ENCODE results near the gene CD72.
"Not testable (repeated sequence)": the region's sequence is repeated elsewhere in the genome, so short reads cannot be mapped to it uniquely, and the experiment has no call there.

Gene CD72

DNA sequence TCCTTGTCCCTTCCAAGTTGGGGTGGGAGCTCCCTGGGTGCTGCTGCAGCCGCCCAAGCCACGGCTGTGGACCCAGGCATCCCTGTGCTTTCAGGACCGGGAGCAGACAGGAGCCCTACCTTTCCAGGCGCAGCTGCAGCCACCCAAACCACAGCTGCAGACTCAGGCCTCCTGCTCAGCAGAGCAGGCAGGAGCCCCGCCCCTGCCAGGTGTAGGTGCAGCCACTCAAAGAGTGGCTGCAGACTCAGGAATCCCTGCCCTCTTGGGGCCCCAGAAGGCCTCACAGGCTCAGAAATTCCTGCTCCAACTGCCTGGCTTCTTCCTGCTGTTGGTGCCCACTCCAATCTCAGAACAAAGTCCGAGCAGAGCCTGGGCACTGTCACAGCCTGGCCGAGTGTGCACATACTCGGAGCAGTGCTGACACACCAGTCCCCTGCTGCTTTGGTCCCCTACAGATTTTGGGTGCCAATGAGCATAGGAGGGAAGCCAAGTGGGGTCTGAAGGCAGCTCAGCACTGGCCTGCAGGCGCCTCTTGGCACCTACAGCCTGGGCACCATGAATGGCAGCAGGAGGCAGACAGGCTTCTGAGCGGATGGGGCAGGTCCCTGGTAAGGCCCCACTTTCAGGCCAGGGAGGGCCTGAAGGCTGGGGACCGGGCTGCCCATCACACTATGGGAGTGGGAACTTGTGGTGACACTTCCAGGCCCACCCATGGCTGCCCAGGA is 19.2 kb downstream of the CD72 start:
- Histone ChIP-seq H3K27ac (ENCODE audit: insufficient read depth in 1 of 2, low read depth in 1 of 2, low read length in 2 of 2, poor library complexity in 1 of 2, severe bottlenecking in 2 of 2) (no peak overlapping the region), H3K27me3 (replicated peaks in 2 of 5; ENCODE audit: control insufficient read depth in 4 of 5, insufficient read depth in 5 of 5, low read length in 4 of 5) (no peaks in the 10 kb centered on the region), H3K36me3 (ENCODE audit: control insufficient read depth in 4 of 4, insufficient read depth in 4 of 4, low read length in 3 of 4) (no peaks in the 10 kb centered on the region), H3K4me1 (ENCODE audit: control extremely low read depth in 1 of 4, control insufficient read depth in 4 of 4, insufficient read depth in 4 of 4, low read length in 3 of 4) (peaks cover 5 to 12% (median 9%) of the 10 kb centered on the region in 4 experiments), H3K4me3 (ENCODE audit: control insufficient read depth in 1 of 7, extremely low read depth in 1 of 7, insufficient read depth in 4 of 7, low read depth in 2 of 7, low read length in 6 of 7) (no peak overlapping the region), H3K9me3 (ENCODE audit: control extremely low read depth in 1 of 5, control insufficient read depth in 4 of 5, insufficient read depth in 2 of 5, low read depth in 1 of 5, low read length in 4 of 5) (peaks cover 0 to 6% (median 5%) of the 10 kb centered on the region in 5 experiments)
- ChIA-PET POLR2A (no interaction called here), CTCF (interaction anchor here (0.7 to 2.1 kb wide), 7 partner anchors 11 to 94 kb away, joined by 3 to 5 read pairs (median 3); no protein-coding TSS in a partner anchor)
- DNase-seq: no peak
- WGBS (ENCODE audit: insufficient coverage): 98% methylated on average over 11 of the region's 11 CpGs

DNA sequence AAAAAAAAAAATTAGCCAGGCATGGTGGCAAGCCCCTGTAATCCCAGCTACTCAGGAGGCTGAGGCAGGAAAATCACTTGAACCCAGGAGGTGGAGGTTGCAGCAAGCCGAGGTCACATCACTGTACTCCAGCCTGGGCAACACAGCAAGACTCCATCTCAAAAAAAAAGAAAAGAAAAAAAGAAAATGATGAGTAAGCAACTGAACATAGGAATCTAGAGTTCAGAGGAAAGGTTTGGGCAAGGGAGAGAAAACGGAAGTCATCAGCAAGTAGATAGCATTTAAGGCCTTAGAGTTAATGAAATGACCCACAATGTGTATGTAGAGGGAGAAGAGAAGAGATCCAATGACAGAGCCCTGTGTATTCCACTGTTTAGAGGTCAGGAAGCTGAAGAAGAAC is 21.3 kb downstream of the CD72 start:
- H3K36me3 ChIP-seq (ENCODE audit: control insufficient read depth in 4 of 4, insufficient read depth in 4 of 4, low read length in 3 of 4); H3K4me1 ChIP-seq (ENCODE audit: control extremely low read depth in 1 of 4, control insufficient read depth in 4 of 4, insufficient read depth in 4 of 4, low read length in 3 of 4); POLR2A ChIA-PET; CTCF ChIA-PET; DNase-seq; H3K27ac ChIP-seq (ENCODE audit: insufficient read depth in 1 of 2, low read depth in 1 of 2, low read length in 2 of 2, poor library complexity in 1 of 2, severe bottlenecking in 2 of 2); H3K4me3 ChIP-seq (ENCODE audit: control insufficient read depth in 1 of 7, extremely low read depth in 1 of 7, insufficient read depth in 4 of 7, low read depth in 2 of 7, low read length in 6 of 7); H3K27me3 ChIP-seq (replicated peaks in 2 of 5; ENCODE audit: control insufficient read depth in 4 of 5, insufficient read depth in 5 of 5, low read length in 4 of 5): not testable (repeated sequence)
- peaks cover 0 to 24% (median 12%) of the 10 kb centered on the region in 5 experiments for H3K9me3 ChIP-seq (ENCODE audit: control extremely low read depth in 1 of 5, control insufficient read depth in 4 of 5, insufficient read depth in 2 of 5, low read depth in 1 of 5, low read length in 4 of 5)
- WGBS (ENCODE audit: insufficient coverage): 100% methylated on average over 1 of the region's 2 CpGs

DNA sequence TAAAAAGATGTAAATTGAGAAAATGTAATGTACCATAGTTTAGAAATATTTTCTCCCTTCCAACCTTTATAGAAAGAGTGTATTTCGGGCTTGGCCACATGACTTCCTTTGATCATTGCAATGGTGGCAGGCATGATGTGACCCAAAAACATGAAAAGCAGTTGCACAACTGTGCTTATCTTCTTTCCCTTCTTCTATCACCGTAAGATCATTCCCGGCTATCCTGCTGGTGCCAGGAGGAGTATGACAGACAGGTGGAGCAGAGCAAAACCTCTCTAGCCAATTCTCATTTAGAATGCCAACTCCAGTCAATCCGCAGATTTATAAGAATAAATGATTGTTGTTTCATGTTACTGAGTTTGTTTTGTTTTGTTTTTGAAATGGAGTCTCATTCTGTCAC is 23.7 kb downstream of the CD72 start:
- ChIA-PET POLR2A (no interaction called here), CTCF (no interaction called here)
- no peak for DNase-seq
- Histone ChIP-seq H3K4me1 (ENCODE audit: control extremely low read depth in 1 of 4, control insufficient read depth in 4 of 4, insufficient read depth in 4 of 4, low read length in 3 of 4) (no peaks in the 10 kb centered on the region), H3K27ac (ENCODE audit: insufficient read depth in 1 of 2, low read depth in 1 of 2, low read length in 2 of 2, poor library complexity in 1 of 2, severe bottlenecking in 2 of 2) (no peak overlapping the region), H3K27me3 (replicated peaks in 2 of 5; ENCODE audit: control insufficient read depth in 4 of 5, insufficient read depth in 5 of 5, low read length in 4 of 5) (no peaks in the 10 kb centered on the region), H3K9me3 (ENCODE audit: control extremely low read depth in 1 of 5, control insufficient read depth in 4 of 5, insufficient read depth in 2 of 5, low read depth in 1 of 5, low read length in 4 of 5) (peaks cover 0 to 26% (median 13%) of the 10 kb centered on the region in 5 experiments), H3K36me3 (ENCODE audit: control insufficient read depth in 4 of 4, insufficient read depth in 4 of 4, low read length in 3 of 4) (no peaks in the 10 kb centered on the region), H3K4me3 (ENCODE audit: control insufficient read depth in 1 of 7, extremely low read depth in 1 of 7, insufficient read depth in 4 of 7, low read depth in 2 of 7, low read length in 6 of 7) (no peak overlapping the region)
- 100% methylated on average over 1 of the region's 4 CpGs for WGBS (ENCODE audit: insufficient coverage)

DNA sequence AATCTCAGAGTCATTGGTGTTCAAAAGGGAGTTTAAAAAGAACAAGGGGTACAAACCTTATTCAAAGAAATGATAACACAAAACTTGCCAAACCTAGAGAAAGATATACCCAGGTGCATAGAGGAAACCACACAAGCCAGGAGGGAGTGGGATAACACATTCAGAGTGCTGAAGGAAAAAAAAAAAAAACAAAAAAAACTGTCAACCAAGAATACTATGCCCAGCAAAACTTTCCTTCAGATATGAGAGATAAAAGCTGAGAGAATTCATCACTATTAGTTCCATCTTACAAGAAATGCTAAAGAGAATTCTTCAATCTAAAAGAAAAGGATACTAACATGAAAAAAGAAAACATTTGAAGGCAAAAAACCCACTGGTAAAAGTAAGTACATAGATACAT is 24.6 kb downstream of the CD72 start:
- Histone ChIP-seq H3K27me3 (replicated peaks in 2 of 5; ENCODE audit: control insufficient read depth in 4 of 5, insufficient read depth in 5 of 5, low read length in 4 of 5) (no peaks in the 10 kb centered on the region), H3K4me1 (ENCODE audit: control extremely low read depth in 1 of 4, control insufficient read depth in 4 of 4, insufficient read depth in 4 of 4, low read length in 3 of 4) (no peaks in the 10 kb centered on the region), H3K27ac (ENCODE audit: insufficient read depth in 1 of 2, low read depth in 1 of 2, low read length in 2 of 2, poor library complexity in 1 of 2, severe bottlenecking in 2 of 2) (no peak overlapping the region), H3K4me3 (ENCODE audit: control insufficient read depth in 1 of 7, extremely low read depth in 1 of 7, insufficient read depth in 4 of 7, low read depth in 2 of 7, low read length in 6 of 7) (no peak overlapping the region), H3K36me3 (ENCODE audit: control insufficient read depth in 4 of 4, insufficient read depth in 4 of 4, low read length in 3 of 4) (no peaks in the 10 kb centered on the region), H3K9me3 (ENCODE audit: control extremely low read depth in 1 of 5, control insufficient read depth in 4 of 5, insufficient read depth in 2 of 5, low read depth in 1 of 5, low read length in 4 of 5) (peaks cover 0 to 26% (median 13%) of the 10 kb centered on the region in 5 experiments)
- ChIA-PET CTCF (interaction anchor here (1.0 kb wide), 1 partner anchor 10 kb away, joined by 3 read pairs; no protein-coding TSS in a partner anchor), POLR2A (no interaction called here)
- peak in 2 of 3 donors; percentile 21 to 24 for DNase-seq

DNA sequence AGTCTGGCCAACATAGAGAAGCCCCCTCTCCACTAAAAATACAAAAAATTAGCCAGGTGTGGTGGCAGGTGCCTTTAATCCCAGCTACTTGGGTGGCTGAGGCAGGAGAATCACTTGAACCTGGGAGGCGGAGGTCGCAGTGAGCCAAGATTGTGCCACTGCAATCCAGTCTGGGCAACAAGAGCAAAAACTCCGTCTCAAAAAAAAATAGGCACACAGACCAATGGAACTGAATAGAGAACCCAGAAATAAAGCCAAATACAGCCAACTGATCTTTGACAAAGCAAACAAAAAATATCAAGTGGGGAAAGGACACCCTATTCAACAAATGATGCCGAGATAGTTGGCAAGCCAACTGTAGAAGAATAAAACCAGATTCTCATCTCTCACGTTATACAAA is 29.7 kb downstream of the CD72 start:
- H3K27ac ChIP-seq (ENCODE audit: insufficient read depth in 1 of 2, low read depth in 1 of 2, low read length in 2 of 2, poor library complexity in 1 of 2, severe bottlenecking in 2 of 2); DNase-seq; H3K4me3 ChIP-seq (ENCODE audit: control insufficient read depth in 1 of 7, extremely low read depth in 1 of 7, insufficient read depth in 4 of 7, low read depth in 2 of 7, low read length in 6 of 7); H3K27me3 ChIP-seq (replicated peaks in 2 of 5; ENCODE audit: control insufficient read depth in 4 of 5, insufficient read depth in 5 of 5, low read length in 4 of 5); POLR2A ChIA-PET; H3K4me1 ChIP-seq (ENCODE audit: control extremely low read depth in 1 of 4, control insufficient read depth in 4 of 4, insufficient read depth in 4 of 4, low read length in 3 of 4); H3K36me3 ChIP-seq (ENCODE audit: control insufficient read depth in 4 of 4, insufficient read depth in 4 of 4, low read length in 3 of 4): not testable (repeated sequence)
- peaks cover 1 to 34% (median 11%) of the 10 kb centered on the region in 5 experiments for H3K9me3 ChIP-seq (ENCODE audit: control extremely low read depth in 1 of 5, control insufficient read depth in 4 of 5, insufficient read depth in 2 of 5, low read depth in 1 of 5, low read length in 4 of 5)
- CTCF ChIA-PET: interaction anchor here (1.7 kb wide), 1 partner anchor 10 kb away, joined by 5 read pairs; no protein-coding TSS in a partner anchor
- 100% methylated on average over 3 of the region's 5 CpGs for WGBS (ENCODE audit: insufficient coverage)

DNA sequence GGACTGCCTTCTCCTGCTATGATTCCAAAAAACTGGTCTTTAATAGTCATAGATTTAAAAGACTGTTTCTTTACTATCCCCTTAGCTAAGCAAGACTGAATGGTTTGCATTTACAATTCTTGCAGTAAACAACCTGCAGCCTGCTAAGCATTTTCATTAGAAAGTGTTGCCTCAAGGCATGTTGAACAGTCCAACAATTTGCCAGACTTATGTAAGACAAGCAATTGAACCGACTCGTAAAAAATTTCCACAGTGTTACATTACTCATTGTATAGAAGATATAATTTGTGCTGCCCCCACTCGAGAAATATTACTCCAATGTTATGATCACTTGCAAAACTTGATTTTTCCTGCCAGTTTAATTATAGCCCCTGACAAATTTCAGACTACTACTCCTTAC is 33.5 kb downstream of the CD72 start:
- H3K36me3 ChIP-seq (ENCODE audit: control insufficient read depth in 4 of 4, insufficient read depth in 4 of 4, low read length in 3 of 4); H3K4me1 ChIP-seq (ENCODE audit: control extremely low read depth in 1 of 4, control insufficient read depth in 4 of 4, insufficient read depth in 4 of 4, low read length in 3 of 4); CTCF ChIA-PET: not testable (repeated sequence)

DNA sequence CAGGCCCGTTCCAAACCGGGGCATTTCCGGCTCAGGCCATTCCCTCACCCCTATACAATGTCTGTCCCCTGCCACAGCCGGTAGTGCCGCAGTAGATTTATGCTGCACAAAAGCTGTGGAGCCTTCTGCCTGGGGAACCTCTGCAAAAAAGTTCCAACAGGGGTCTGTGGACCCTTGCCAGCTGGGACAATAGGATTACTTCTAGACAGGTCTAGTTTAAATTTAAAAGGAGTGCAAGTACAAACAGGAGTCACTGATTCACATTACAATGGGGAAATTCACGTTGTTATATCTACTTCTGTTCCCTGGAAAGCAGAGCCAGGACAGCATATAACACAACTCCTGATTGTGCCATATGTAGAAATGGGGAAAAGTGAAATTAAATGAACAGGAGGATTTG is 34.7 kb downstream of the CD72 start:
- H3K4me3 ChIP-seq (ENCODE audit: control insufficient read depth in 1 of 7, extremely low read depth in 1 of 7, insufficient read depth in 4 of 7, low read depth in 2 of 7, low read length in 6 of 7); DNase-seq; POLR2A ChIA-PET; CTCF ChIA-PET; H3K36me3 ChIP-seq (ENCODE audit: control insufficient read depth in 4 of 4, insufficient read depth in 4 of 4, low read length in 3 of 4); H3K27me3 ChIP-seq (replicated peaks in 2 of 5; ENCODE audit: control insufficient read depth in 4 of 5, insufficient read depth in 5 of 5, low read length in 4 of 5); H3K4me1 ChIP-seq (ENCODE audit: control extremely low read depth in 1 of 4, control insufficient read depth in 4 of 4, insufficient read depth in 4 of 4, low read length in 3 of 4); H3K27ac ChIP-seq (ENCODE audit: insufficient read depth in 1 of 2, low read depth in 1 of 2, low read length in 2 of 2, poor library complexity in 1 of 2, severe bottlenecking in 2 of 2): not testable (repeated sequence)
- 88% methylated on average over 6 of the region's 6 CpGs for WGBS (ENCODE audit: insufficient coverage)
- peaks cover 1 to 46% (median 20%) of the 10 kb centered on the region in 5 experiments for H3K9me3 ChIP-seq (ENCODE audit: control extremely low read depth in 1 of 5, control insufficient read depth in 4 of 5, insufficient read depth in 2 of 5, low read depth in 1 of 5, low read length in 4 of 5)

More for the DNA sequence above, 33.5 kb downstream of the CD72 start:
- POLR2A ChIA-PET: interaction anchor here (0.6 kb wide), 1 partner anchor 878 kb away, joined by 3 read pairs; no protein-coding TSS in a partner anchor
- H3K4me3 ChIP-seq (ENCODE audit: control insufficient read depth in 1 of 7, extremely low read depth in 1 of 7, insufficient read depth in 4 of 7, low read depth in 2 of 7, low read length in 6 of 7); H3K27me3 ChIP-seq (replicated peaks in 2 of 5; ENCODE audit: control insufficient read depth in 4 of 5, insufficient read depth in 5 of 5, low read length in 4 of 5); DNase-seq; H3K27ac ChIP-seq (ENCODE audit: insufficient read depth in 1 of 2, low read depth in 1 of 2, low read length in 2 of 2, poor library complexity in 1 of 2, severe bottlenecking in 2 of 2): not testable (repeated sequence)
- peaks cover 1 to 40% (median 20%) of the 10 kb centered on the region in 5 experiments for H3K9me3 ChIP-seq (ENCODE audit: control extremely low read depth in 1 of 5, control insufficient read depth in 4 of 5, insufficient read depth in 2 of 5, low read depth in 1 of 5, low read length in 4 of 5)
- WGBS (ENCODE audit: insufficient coverage): no CpG with 5 or more reads among the region's 3 CpGs
